Mesothelial cell of epicardium (in vitro differentiated cells): Measurements from ENCODE around the gene OR1F1. TPM values are rescaled to one million over a fixed set of nuclear protein-coding genes. Genes with fewer than 3 reads are reported as not detected.

Experiments used
- DNase-seq, 2 experiments: peaks; one replicate each; pipeline ENCODE4 v3.0.0; 2021; ENCODE audit warnings: low spot score in 2 of 2; ENCODE audit not compliant: unreplicated experiment in 2 of 2
- H3K27ac Mint-ChIP-seq: 2 replicates; pipeline ENCODE4 v1.8.0; 2021; ENCODE audit warnings: mixed read lengths
- H3K27me3 Mint-ChIP-seq: 2 replicates; pipeline ENCODE4 v1.8.0; 2021; ENCODE audit warnings: low read depth, mixed read lengths
- H3K36me3 Mint-ChIP-seq: 2 replicates; pipeline ENCODE4 v1.8.0; 2021; ENCODE audit warnings: mixed read lengths
- H3K4me1 Mint-ChIP-seq: 2 replicates; pipeline ENCODE4 v1.8.0; 2021; ENCODE audit warnings: mixed read lengths
- H3K4me3 Mint-ChIP-seq: 2 replicates; pipeline ENCODE4 v1.8.0; 2021; ENCODE audit warnings: mild to moderate bottlenecking, moderate library complexity, mixed read lengths
- H3K9me3 Mint-ChIP-seq: 2 replicates; pipeline ENCODE4 v1.8.0; 2021; ENCODE audit warnings: mixed read lengths
- total RNA-seq: library from RNA; stranded (reverse); gene quantifications from 3 replicates; pipeline ENCODE4 v1.2.1, GENCODE V29; 2021
- TF ChIP-seq, protein P1 (sequence below): fragments of 200-600 bp; sonication (generic); IDR thresholded peaks from one replicate; pipeline ENCODE4 v1.5.0; 2021; ENCODE audit warnings: antibody characterized with exemption; ENCODE audit not compliant: unreplicated experiment

Gene OR1F1
- total RNA-seq, 1 donor from 2014 or later, result not detected

DNA sequence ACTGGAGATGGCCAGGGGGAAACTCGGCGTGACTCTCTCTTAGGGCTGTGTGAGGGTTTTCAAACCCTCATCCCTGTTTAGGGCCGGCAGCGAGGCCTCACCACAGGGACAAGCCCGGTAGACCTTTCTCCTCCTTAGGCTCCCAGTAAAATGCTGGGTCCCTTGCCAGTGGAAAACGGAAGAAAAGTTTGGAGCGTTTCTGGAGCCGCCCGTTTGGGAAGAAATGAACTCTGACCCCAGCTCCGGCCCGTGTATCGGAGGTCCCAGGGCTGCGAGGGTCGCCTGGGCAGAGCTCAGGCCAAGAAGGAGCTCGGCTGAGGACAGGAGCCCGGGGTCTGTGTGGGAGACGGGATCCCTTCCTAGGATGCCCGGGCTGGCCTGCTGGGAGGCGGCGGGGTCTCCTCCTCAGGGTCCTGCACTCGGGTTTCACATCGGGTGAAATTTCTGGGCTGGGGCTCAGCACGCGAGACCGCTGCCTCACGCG lies 29.9 kb upstream of the OR1F1 start:
- peak overlapping the region; percentile 95 for H3K27ac Mint-ChIP-seq
- H3K36me3 Mint-ChIP-seq, result no peaks in the 10 kb centered on the region
- peak overlapping the region; percentile 86 for H3K4me3 Mint-ChIP-seq
- H3K4me1 Mint-ChIP-seq, result peaks cover 6% of the 10 kb centered on the region
- DNase-seq, result no peak
- TF ChIP-seq, protein P1, sequence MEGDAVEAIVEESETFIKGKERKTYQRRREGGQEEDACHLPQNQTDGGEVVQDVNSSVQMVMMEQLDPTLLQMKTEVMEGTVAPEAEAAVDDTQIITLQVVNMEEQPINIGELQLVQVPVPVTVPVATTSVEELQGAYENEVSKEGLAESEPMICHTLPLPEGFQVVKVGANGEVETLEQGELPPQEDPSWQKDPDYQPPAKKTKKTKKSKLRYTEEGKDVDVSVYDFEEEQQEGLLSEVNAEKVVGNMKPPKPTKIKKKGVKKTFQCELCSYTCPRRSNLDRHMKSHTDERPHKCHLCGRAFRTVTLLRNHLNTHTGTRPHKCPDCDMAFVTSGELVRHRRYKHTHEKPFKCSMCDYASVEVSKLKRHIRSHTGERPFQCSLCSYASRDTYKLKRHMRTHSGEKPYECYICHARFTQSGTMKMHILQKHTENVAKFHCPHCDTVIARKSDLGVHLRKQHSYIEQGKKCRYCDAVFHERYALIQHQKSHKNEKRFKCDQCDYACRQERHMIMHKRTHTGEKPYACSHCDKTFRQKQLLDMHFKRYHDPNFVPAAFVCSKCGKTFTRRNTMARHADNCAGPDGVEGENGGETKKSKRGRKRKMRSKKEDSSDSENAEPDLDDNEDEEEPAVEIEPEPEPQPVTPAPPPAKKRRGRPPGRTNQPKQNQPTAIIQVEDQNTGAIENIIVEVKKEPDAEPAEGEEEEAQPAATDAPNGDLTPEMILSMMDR, result no peak
- H3K27me3 Mint-ChIP-seq, result peaks cover 18% of the 10 kb centered on the region
- H3K9me3 Mint-ChIP-seq, result no peaks in the 10 kb centered on the region

DNA sequence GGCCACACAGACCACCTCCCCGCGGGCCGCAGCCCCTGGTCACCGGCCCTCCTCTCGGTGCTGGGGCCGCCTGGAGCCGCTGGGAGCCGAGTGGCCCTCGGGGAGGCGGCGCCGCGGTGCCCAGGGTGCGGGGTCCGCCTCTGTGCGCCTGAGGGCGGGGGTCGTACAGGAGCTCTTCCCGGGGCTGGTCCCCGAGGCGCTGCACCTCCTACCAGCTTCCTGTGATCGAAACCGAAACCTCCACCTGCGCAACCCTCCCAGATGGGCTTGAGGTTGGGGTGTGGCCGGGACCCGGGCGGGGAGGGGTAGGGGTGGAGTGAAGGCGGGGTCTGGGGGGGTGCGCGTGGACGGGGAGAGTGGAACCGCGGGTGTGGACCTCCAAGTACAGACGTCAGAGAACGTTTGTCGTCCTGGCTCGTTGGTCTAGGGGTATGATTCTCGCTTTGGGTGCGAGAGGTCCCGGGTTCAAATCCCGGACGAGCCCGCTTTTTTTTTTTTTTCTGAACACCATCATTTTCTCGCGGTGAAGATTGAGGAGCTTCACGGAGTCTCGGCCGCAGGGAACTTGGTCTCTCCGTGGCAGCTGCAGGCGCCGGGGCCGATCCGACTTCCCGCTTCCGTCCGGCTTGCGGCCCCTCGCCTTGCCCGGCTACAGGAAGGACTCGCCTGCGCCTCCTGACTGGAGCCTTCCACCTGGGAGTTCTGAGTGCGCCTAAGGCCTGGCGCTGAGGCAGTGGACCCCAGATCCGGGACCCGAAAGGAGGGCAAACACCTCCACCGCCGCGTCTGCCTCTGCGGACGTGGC lies 29.3 kb upstream of the OR1F1 start:
- H3K4me3 Mint-ChIP-seq, result peak overlapping the region; percentile 86
- no peaks in the 10 kb centered on the region for H3K9me3 Mint-ChIP-seq
- peak; percentile 83 to 93 for DNase-seq
- H3K27ac Mint-ChIP-seq, result peak overlapping the region; percentile 94
- TF ChIP-seq, protein P1, result no peak
- no peaks in the 10 kb centered on the region for H3K36me3 Mint-ChIP-seq
- H3K4me1 Mint-ChIP-seq, result peaks cover 6% of the 10 kb centered on the region
- H3K27me3 Mint-ChIP-seq, result peaks cover 18% of the 10 kb centered on the region

DNA sequence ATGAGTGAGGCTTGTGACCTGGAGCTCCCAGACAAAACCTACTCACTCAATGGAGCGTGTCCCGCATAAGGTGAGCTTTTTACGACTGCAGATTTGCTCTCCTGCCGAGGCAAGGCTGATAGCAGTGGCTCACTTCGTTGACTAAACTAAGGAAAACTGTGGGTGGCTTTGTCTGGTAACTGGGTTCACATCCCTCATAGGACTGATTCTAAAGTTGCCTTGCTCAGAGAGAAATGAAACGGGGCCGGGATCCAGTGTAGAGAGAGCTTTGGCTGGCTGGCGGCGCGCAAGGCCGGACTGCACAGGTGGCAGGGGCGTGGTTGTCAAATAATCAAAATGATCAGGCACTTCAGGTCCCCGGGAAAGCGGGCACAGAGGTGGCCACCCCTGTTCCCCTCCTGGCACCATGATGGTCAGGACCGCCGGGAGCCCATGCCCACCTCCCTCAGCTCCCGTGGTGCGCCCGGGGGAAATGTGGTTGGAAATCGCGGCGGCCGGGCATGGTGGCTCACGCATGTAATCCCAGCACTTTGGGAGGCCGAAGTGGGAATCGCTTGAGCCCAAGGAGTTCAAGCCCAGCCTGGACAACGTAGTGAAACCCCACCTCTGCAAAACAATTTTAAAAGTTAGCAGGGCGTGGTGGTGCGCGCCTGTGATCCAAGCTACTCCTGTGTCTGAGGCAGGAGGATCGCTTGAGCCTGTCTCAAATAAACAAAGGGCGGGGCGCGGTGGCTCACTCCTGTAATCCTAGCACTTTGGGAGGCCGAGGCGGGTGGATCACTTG lies 26.6 kb upstream of the OR1F1 start:
- peaks cover 13% of the 10 kb centered on the region for H3K4me1 Mint-ChIP-seq
- no peaks in the 10 kb centered on the region for H3K9me3 Mint-ChIP-seq
- peaks cover 14% of the 10 kb centered on the region for H3K27me3 Mint-ChIP-seq
- no peaks in the 10 kb centered on the region for H3K36me3 Mint-ChIP-seq
- H3K27ac Mint-ChIP-seq, result no peak overlapping the region
- H3K4me3 Mint-ChIP-seq, result no peak overlapping the region
- TF ChIP-seq, protein P1, result no peak
- peak in 1 of 2 experiments; percentile 34 for DNase-seq

DNA sequence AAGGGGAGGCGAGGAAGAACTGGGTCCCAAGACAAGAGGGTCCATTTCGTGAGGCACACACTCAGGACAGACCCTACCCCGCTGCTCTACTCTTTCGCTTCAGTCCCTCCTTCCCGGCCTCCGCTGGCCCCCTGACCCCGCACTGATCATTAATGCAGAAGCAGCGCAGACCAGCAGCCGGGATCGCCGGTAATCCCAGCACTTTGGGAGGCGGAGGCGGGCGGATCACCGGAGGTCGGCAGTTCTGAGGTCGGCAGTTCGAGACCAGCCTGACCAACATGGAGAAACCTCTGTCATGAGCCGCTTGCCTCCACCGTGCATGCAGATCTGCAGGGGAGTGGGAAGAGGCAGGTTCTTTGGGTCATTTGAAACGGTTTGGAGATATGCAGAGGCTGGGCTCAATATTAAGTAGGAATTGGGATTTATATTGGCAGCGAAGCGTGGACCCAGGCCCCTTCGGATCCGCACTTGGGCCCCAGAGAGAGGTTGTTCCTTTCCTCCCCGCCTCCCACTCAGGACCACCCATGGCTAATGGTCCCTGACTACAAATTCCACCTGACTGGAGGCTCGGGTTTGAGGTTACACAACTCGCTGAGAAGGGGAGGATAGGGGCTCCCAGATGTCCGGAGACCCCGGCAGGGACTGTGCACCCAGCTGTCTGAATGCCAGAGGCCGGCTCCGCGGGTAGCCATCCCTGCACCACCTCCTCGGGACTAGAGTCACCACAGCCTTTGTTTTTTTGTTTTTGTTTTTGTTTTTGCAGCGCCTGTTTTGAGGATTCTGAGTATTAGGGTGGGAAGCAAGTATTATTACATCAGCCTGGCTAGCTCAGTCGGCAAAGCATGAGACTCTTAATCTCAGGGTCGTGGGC lies 23.6 kb upstream of the OR1F1 start:
- no peak for DNase-seq
- H3K27me3 Mint-ChIP-seq, result peaks cover 11% of the 10 kb centered on the region
- no peak overlapping the region for H3K4me3 Mint-ChIP-seq
- TF ChIP-seq, protein P1, result no peak
- no peaks in the 10 kb centered on the region for H3K9me3 Mint-ChIP-seq
- peaks cover 14% of the 10 kb centered on the region for H3K4me1 Mint-ChIP-seq
- H3K36me3 Mint-ChIP-seq, result no peaks in the 10 kb centered on the region
- H3K27ac Mint-ChIP-seq, result no peak overlapping the region

DNA sequence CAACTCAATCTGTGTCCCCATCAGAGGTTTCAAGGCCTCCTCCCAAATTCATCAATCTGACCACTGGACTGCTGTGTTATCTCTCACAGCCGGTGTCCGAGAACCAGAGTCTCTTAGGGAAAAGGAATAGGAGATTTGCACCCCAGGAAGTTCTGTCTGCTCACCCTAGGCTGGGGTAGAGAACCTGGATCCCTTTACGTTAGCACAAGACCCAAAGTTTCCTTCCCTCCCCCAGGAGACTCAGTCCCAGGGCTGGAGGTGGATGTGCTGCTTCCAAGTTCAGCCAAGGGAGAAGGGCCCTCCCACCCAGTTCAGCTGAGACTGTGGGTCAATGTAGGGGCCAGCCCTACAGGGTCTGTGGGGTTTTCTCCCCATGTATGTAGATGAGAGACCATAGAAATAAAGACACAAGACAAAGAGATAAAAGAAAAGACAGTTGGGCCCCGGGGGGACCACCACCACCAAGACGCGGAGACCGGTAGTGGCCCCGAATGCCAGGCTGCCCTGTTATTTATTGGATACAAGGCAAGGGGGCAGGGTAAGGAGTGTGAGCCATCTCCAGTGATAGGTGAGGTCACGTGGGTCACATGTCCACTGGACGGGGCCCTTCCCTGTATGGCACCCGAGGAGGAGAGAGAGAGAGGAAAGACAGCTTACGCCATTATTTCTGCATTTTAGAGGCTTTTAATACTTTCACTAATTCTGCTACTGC lies 22.7 kb upstream of the OR1F1 start:
- Mint-ChIP-seq H3K27ac (no peak overlapping the region), H3K4me1 (peaks cover 14% of the 10 kb centered on the region), H3K27me3 (peaks cover 20% of the 10 kb centered on the region), H3K4me3 (no peak overlapping the region), H3K9me3 (no peaks in the 10 kb centered on the region), H3K36me3 (no peaks in the 10 kb centered on the region)
- TF ChIP-seq, protein P1, result no peak
- no peak for DNase-seq
